Effector memory CD8-positive, alpha-beta T cell (primary cell): ENCODE results near the gene FHIP2A.

Experiments used
- ATAC-seq: fragments of 150-1000 bp; cut with Tn5 transposase; replicated peaks from 2 replicates; pipeline ENCODE4 v1.10.0; 2021; ENCODE audit warnings: mild to moderate bottlenecking, moderate library complexity
- DNase-seq, 3 experiments: peaks; one replicate each; pipeline ENCODE4 v3.0.0; 2021
- H3K27ac Mint-ChIP-seq, 2 donors: one replicate each; pipeline ENCODE4 v1.8.0; 2022; ENCODE audit warnings: mild to moderate bottlenecking in 2 of 2, mixed read lengths in 2 of 2, moderate library complexity in 2 of 2
- H3K27me3 Mint-ChIP-seq, 2 donors: one replicate each; pipeline ENCODE4 v1.8.0; 2022; ENCODE audit warnings: mixed read lengths in 2 of 2
- H3K36me3 Mint-ChIP-seq: one replicate; pipeline ENCODE4 v1.8.0; 2022; ENCODE audit warnings: mild to moderate bottlenecking, moderate library complexity, mixed read lengths; ENCODE audit not compliant: insufficient read depth
- H3K4me1 Mint-ChIP-seq, 2 donors: one replicate each; pipeline ENCODE4 v1.8.0; 2022; ENCODE audit warnings: low read depth in 2 of 2, mixed read lengths in 2 of 2
- H3K4me3 Mint-ChIP-seq, 2 donors: one replicate each; pipeline ENCODE4 v1.8.0; 2022; ENCODE audit warnings: mild to moderate bottlenecking in 2 of 2, mixed read lengths in 2 of 2, moderate library complexity in 2 of 2
- H3K9me3 Mint-ChIP-seq, 2 donors: one replicate each; pipeline ENCODE4 v1.8.0; 2022; ENCODE audit warnings: mixed read lengths in 2 of 2

Gene FHIP2A

GRCh38 chr10:114800361-114800760 lies 21.2 kb upstream of the FHIP2A start:
- Mint-ChIP-seq H3K4me1 (peaks cover 13 to 30% of the 10 kb centered on the region in 2 donors), H3K9me3 (peaks cover 0 to 2% of the 10 kb centered on the region in 2 donors), H3K27me3 (no peaks in the 10 kb centered on the region), H3K27ac (peak overlapping the region; percentile 78 to 90), H3K4me3 (peak overlapping the region; percentile 60 to 68), H3K36me3 (no peaks in the 10 kb centered on the region)
- no peak for DNase-seq
- no peak for ATAC-seq

DNA sequence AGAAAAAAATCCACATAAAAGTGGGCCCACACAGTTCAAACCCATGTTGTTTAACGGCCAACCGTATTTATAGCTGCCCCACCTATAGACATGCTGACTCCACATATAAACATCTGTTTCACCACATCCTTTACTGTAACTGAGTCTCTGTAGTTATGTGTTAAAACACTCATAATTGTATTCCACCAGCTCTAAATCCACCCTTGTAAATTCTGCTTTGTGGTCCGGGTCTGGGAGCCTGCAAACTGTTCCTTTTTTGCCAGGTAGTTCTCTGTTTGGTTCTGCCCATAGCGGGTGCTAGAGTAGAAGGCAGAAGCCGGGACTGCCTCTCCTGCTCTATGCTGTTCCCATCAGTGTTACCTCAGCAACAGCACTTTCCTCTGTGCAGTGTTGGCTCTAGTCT lies 20.2 kb upstream of the FHIP2A start:
- peaks cover 0 to 2% of the 10 kb centered on the region in 2 donors for H3K9me3 Mint-ChIP-seq
- H3K27me3 Mint-ChIP-seq: no peaks in the 10 kb centered on the region
- DNase-seq (peak in 2 of 3 experiments; percentile 4 to 27), ATAC-seq (peak; percentile 91)
- H3K27ac Mint-ChIP-seq: peak overlapping the region; percentile 78 to 90
- no peaks in the 10 kb centered on the region for H3K36me3 Mint-ChIP-seq
- H3K4me1 Mint-ChIP-seq: peaks cover 13 to 30% of the 10 kb centered on the region in 2 donors
- peak overlapping the region; percentile 60 to 68 for H3K4me3 Mint-ChIP-seq

- ATAC-seq (no peak), DNase-seq (no peak)
- Mint-ChIP-seq H3K36me3 (no peaks in the 10 kb centered on the region), H3K4me1 (peaks cover 13 to 33% of the 10 kb centered on the region in 2 donors), H3K4me3 (peak overlapping the region; percentile 60 to 68), H3K27me3 (no peaks in the 10 kb centered on the region), H3K27ac (peak overlapping the region; percentile 78 to 90), H3K9me3 (peaks cover 0 to 2% of the 10 kb centered on the region in 2 donors)
Observed at GRCh38 chr10:114802177-114802576, 19.4 kb upstream of the FHIP2A start.

GRCh38 chr10:114806562-114807391 lies 14.8 kb upstream of the FHIP2A start:
- DNase-seq (no peak), ATAC-seq (no peak)
- Mint-ChIP-seq H3K9me3 (no peaks in the 10 kb centered on the region), H3K4me1 (peaks cover 23 to 31% of the 10 kb centered on the region in 2 donors), H3K27ac (peak overlapping the region; percentile 76 to 86), H3K36me3 (no peaks in the 10 kb centered on the region), H3K27me3 (no peaks in the 10 kb centered on the region), H3K4me3 (no peak overlapping the region)

GRCh38 chr10:114808982-114809381 lies 12.6 kb upstream of the FHIP2A start:
- Mint-ChIP-seq H3K4me1 (peaks cover 20 to 26% of the 10 kb centered on the region in 2 donors), H3K9me3 (peaks cover 0 to 1% of the 10 kb centered on the region in 2 donors), H3K27me3 (no peaks in the 10 kb centered on the region), H3K4me3 (peak overlapping the region in 1 of 2 donors; percentile 35), H3K27ac (peak overlapping the region in 1 of 2 donors; percentile 93), H3K36me3 (no peaks in the 10 kb centered on the region)
- DNase-seq (no peak), ATAC-seq (peak; percentile 84)

DNA sequence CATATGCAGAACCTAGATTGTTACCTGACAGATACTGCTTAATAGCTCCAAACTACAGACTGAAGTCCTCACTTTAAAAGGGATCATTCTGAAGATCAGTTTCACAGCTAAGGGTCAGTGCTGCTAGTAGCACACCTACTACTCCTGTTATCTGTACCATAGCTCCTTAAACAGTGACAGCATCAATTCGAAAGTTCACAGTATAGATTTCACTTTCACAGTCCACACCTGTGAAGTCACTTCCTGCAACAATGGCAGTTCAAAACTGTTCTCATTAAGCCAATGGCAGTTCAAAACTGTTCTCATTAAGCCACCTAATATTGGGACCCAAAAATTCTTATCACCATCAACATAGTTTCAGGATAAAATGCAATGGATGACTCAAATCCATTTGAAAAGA lies 10.7 kb upstream of the FHIP2A start:
- ATAC-seq (peak; percentile 49), DNase-seq (no peak)
- peak overlapping the region; percentile 79 to 93 for H3K27ac Mint-ChIP-seq
- H3K27me3 Mint-ChIP-seq: no peaks in the 10 kb centered on the region
- H3K4me1 Mint-ChIP-seq: peaks cover 20 to 26% of the 10 kb centered on the region in 2 donors
- H3K4me3 Mint-ChIP-seq: peak overlapping the region in 1 of 2 donors; percentile 57
- no peaks in the 10 kb centered on the region for H3K36me3 Mint-ChIP-seq
- H3K9me3 Mint-ChIP-seq: peaks cover 0 to 1% of the 10 kb centered on the region in 2 donors

DNA sequence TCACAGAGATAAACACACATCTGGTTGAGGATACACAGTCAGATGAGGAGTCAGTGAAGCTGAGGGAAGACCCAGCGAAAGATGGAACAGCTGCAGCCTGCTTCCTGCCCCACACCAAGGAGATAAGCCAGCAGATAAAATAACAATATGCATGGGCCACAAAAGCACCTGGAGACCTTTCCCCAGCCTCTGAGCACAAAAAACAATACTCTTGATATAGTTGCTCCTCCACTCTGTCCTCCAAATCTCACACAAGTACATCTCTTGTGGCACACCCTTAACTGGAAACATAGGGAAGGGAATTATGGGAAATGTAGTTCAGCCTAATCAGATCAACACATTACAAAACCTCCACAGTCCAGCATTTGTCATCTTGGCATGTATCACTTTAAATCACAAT lies 9.7 kb upstream of the FHIP2A start:
- no peak for DNase-seq
- H3K4me3 Mint-ChIP-seq: no peak overlapping the region
- H3K9me3 Mint-ChIP-seq: peaks cover 0 to 1% of the 10 kb centered on the region in 2 donors
- H3K27ac Mint-ChIP-seq: no peak overlapping the region
- no peaks in the 10 kb centered on the region for H3K27me3 Mint-ChIP-seq
- peaks cover 20 to 26% of the 10 kb centered on the region in 2 donors for H3K4me1 Mint-ChIP-seq
- no peaks in the 10 kb centered on the region for H3K36me3 Mint-ChIP-seq
- no peak for ATAC-seq

DNA sequence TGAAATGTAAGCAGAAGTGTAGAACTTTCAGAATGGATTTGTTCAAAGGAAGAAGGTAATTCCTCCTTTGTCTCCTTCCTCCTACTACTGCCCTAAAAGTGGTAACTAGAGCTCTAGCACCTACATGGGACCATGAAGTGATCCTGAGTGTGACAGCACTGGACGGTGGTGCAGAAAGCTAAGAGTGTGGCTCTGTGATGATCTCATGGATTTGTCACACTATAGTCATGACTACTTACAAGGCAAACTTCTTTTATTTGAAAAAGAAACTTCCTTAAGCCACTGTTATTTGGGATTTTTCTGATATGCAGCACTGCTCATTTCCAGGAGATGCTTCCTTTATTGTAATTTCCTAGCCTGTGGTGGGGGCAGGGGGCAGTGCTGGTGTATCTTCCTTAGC lies 5.8 kb upstream of the FHIP2A start:
- H3K27me3 Mint-ChIP-seq: no peaks in the 10 kb centered on the region
- no peak for ATAC-seq
- DNase-seq: no peak
- peaks cover 11 to 16% of the 10 kb centered on the region in 2 donors for H3K4me1 Mint-ChIP-seq
- H3K27ac Mint-ChIP-seq: no peak overlapping the region
- H3K4me3 Mint-ChIP-seq: no peak overlapping the region
- H3K9me3 Mint-ChIP-seq: peaks cover 0 to 1% of the 10 kb centered on the region in 2 donors
- peaks cover 3% of the 10 kb centered on the region for H3K36me3 Mint-ChIP-seq

DNA sequence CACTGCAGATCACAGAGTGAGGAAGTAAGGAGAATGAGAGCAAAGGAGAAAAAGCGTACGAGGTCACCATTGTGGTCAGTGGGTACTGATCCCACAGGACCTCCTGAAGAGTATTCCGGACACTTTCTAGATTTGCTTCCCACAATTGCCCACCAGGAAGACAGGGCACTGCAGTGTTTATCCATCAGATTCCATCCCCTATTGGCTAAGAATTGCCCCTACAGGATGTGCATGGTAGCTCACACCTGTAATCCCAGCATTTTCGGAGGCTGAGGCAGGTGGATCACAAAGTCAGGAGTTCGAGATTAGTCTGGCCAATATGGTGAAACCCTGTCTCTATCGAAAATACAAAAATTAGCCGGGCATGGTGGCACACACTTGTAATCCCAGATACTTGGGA lies 5.3 kb upstream of the FHIP2A start:
- no peak for DNase-seq
- peaks cover 7 to 16% of the 10 kb centered on the region in 2 donors for H3K4me1 Mint-ChIP-seq
- H3K36me3 Mint-ChIP-seq: peaks cover 4% of the 10 kb centered on the region

GRCh38 chr10:114819322-114819721 lies 2.3 kb upstream of the FHIP2A start:
- H3K27me3 Mint-ChIP-seq: no peaks in the 10 kb centered on the region
- ATAC-seq: no peak
- H3K4me1 Mint-ChIP-seq: peaks cover 13 to 25% of the 10 kb centered on the region in 2 donors
- peaks cover 18% of the 10 kb centered on the region for H3K36me3 Mint-ChIP-seq
- H3K9me3 Mint-ChIP-seq: no peaks in the 10 kb centered on the region
- no peak overlapping the region for H3K27ac Mint-ChIP-seq
- no peak overlapping the region for H3K4me3 Mint-ChIP-seq
- no peak for DNase-seq

More for the DNA sequence above, 5.3 kb upstream of the FHIP2A start:
- Mint-ChIP-seq H3K4me3 (no peak overlapping the region), H3K27me3 (no peaks in the 10 kb centered on the region), H3K27ac (no peak overlapping the region), H3K9me3 (peaks cover 0 to 1% of the 10 kb centered on the region in 2 donors)
- no peak for ATAC-seq

DNA sequence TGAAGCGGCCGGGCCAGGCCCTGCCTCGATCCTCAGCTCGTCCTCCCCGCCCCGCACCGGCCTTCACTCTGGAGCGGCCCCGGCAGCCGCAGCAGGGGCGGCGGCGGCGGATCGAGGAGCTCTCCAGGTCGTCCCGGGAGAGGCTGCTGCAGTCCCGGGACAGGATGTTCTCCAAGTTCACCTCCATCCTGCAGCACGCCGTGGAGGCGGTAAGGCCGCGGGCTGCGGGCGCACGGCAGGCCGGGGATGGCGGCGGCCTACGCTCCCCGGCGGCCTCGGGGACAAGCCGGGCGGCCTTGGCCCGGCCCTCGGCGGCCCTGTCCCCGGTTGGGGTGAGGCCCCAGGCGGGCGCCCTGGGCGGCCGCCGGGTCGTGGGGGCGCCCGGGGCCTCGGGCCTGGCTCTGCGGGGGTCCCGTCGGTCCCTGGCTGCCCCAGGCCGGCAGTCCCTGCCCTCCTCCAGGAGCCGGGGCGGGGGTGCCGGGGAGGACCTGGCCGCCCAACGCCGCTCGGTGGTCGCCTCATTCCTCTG lies 399 bp downstream of the FHIP2A start:
- ATAC-seq (peak; percentile 53), DNase-seq (peak in 1 of 3 experiments; percentile 46)
- Mint-ChIP-seq H3K27me3 (no peaks in the 10 kb centered on the region), H3K9me3 (no peaks in the 10 kb centered on the region), H3K4me3 (peak overlapping the region; percentile 95 to 98), H3K27ac (peak overlapping the region; percentile 96 to 99), H3K4me1 (peaks cover 28 to 48% of the 10 kb centered on the region in 2 donors), H3K36me3 (peaks cover 18% of the 10 kb centered on the region)

DNA sequence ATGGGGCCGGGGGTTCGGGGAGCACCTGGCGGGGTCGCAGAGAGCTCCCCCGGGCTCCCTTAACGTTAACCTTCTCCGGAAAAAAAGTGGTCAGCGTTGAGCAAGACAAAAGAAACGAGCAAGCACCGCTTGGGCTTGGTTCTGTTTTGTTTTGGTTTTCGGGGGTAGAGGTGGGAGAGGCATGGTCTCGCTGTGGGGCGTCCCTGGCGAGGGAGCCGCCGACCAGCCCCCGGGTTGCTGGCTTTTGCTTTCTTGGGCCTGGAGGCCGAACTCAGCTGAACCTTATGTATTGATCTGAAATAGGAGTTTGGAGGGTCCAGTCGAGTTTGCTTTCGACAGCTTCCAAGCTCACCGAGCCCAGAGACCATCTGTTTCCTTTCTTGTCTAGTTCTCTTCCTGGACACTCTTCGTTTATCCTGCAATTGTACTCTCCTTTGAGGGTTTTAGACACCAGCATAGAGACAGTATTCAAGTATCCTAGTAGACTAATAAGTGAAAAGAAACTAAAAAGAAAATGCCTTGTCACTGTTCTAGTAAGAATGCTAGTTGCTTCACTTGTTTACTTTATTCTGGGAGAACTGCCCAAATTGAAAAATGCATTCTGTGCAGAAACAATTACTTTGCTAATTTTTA lies 980 bp downstream of the FHIP2A start:
- peak; percentile 23 to 47 (median 28) for DNase-seq
- Mint-ChIP-seq H3K4me1 (peaks cover 28 to 53% of the 10 kb centered on the region in 2 donors), H3K36me3 (peaks cover 18% of the 10 kb centered on the region), H3K27ac (peak overlapping the region; percentile 96 to 99), H3K9me3 (no peaks in the 10 kb centered on the region), H3K27me3 (no peaks in the 10 kb centered on the region), H3K4me3 (peak overlapping the region; percentile 95 to 98)
- peak; percentile 24 for ATAC-seq

DNA sequence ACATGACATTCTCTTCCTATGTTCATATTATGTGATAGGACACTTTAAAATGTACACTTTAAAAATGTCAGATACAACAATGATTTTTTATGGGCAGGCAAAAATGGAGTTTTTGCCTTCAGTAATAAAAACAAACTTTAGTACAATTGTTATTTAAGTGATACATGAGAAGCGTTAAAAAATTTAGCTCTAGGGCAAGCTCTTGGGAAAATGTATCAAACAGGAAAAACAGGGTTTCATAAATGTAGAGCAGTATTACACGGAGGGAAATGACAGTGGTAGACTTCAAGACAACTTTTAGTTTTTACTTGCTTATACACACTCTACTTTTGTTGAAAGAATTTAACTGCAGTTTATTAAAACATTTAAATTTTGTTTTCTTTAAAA lies 1.5 kb downstream of the FHIP2A start:
- ATAC-seq (no peak), DNase-seq (no peak)
- Mint-ChIP-seq H3K27ac (peak overlapping the region; percentile 96 to 99), H3K27me3 (no peaks in the 10 kb centered on the region), H3K9me3 (no peaks in the 10 kb centered on the region), H3K4me1 (peaks cover 28 to 53% of the 10 kb centered on the region in 2 donors), H3K4me3 (peak overlapping the region; percentile 95 to 98), H3K36me3 (peaks cover 18% of the 10 kb centered on the region)
